KG1 (cell line): ENCODE data around the gene WDFY4.

Experiments
- DNase-seq: peaks from one replicate; lab custom pipeline; 2025; lab: John Stamatoyannopoulos, UW

WDFY4 gene

DNA sequence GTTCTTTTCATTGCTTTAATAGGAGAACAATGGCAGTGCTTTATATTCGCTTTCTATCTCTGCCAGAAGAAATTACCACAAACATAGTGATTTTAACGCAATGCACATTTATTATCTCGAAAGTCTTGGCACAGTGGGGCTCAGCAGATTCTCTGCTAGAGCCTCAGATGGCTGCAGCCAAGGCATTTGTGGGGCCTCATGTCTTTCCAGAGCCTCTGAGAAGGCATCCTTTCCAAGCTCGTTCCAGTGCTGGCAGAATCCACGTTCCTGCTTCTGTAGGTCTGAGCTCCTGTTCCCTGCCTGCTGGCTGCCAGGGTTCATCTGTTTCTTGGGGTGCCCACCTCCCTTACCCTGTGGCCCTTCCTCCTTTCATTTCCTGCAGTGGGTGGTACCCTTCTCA, 194.8 kb downstream of the WDFY4 start:
- DNase-seq: no peak

DNA sequence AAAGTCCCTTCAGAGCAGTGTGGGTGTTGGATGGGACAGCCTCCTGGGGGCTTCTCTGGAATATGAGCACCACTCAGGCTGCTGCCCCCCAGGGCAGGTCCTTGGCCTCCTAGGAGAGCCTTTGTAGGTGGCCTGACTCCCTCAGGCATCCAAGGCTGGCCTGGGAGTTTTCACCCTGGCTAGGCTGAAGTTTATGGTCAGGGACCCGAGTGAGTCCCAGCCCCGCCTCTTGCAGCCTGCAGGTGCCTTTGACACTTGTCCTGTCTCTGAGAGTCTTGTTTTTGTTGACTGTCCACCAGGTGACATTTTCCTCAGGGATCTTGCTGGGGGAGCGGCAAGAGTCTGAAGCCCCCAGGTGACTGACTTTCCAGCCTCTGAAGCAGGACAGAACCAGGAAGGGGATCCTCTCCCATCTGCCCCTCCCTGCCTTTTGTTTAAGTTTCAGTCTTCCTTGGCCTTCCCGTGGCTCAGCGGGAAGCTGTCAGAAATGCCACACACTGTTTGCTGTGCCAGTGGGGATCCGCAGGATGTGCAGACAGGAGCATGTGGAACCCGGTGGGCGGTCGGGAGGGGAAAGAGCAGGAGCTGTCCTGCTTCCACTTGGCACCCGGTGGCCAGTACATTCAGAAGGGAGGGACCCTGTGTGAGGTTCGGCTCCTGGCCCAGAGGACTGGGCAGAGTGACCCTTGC, 195.5 kb downstream of the WDFY4 start:
- DNase-seq: no peak

DNA sequence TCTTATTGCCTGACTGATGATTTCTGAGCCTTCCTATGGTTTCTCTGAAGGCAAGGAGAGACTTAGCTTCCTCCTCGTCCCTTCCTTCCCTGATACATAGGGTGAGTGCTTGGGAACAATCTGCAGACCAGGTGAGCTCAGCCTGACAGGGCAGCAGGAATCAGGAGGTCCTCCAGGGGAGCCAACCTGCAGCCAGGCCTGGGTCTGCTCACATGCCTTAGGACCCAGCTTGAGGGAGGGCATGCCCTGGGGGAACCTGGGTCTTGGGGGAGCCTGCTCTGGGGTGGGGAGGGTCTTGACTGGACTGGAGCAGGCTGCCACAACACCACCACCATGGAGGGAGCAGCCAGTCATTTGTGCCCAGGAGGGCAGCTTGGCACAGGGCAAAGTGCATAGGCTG, 197.3 kb downstream of the WDFY4 start:
- DNase-seq: no peak

DNA sequence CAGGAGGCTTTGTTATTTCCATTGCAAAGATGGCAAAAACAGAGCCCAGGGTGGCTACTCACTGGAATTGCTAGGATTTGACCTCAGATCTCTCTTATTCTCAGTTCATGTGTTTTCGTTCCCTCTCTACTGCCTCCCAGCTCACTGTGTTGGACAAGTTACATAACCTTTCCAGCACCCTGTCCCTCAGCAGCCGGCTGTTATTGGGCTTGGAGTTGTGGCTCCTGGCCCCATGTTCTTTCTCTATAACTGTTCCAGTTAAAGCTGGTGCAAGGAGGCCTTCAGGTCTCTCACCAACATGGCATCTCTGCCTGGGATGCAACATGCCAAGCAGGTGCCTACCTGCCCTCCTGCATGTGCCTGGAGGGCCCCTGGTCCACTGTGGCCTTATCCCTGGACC, 198.2 kb downstream of the WDFY4 start:
- no peak for DNase-seq

DNA sequence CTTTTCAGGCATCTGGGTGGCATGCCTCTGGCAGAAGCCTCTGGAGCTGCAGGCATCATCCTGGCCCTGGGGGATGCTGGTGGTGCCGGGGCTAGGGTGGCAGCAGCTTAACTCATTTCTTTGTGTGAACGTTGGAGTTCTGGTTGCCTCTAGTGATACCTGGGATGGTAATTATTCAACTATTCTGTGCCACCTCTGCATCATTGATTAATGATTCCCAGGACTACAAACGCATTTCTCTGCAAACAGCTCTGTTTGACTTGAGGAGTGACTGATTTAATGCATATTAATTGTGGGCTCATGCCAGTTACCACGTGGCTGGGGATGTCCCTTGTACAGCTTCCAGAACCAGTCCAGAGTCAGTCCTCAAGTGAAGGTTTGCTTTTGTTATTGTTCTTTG, 199.0 kb downstream of the WDFY4 start:
- DNase-seq: no peak

DNA sequence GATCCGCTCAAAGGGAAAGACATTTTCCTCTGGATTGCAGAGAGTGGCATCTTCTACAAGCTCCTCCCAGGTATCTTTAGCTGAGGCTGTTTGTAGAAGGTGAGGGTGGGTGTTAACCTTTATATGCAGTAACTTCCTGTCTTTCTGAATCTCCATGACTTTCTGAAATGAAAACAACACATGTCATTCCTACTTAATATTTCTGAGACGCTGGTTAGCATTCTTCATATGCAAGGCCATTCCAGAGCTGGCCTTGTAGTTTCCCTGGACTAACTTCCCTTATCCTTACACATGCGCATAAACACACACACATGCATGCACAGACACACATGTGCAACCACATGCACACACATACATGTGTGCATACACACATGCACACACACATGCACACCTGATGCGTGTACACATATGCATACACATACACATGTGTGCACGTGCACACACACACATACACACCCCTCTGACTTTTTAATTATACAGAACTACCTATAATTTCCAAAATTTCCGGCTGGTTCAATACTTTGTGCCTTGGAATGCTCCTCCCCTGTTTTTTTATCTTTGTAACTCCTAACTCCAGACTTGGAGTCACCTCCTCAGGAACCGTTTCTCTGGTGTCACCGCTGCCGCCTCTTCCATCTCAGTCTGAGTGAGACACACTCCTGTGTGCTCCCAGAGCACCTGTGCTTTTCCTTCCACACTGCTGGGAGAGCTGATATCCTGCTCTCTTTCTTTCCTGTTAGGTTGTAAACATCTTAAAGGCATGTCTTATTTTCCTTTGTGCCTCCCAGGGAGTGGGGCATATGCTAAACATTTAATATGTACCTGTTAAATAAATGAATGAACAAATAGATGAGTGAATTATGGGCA, 199.7 kb downstream of the WDFY4 start:
- no peak for DNase-seq

DNA sequence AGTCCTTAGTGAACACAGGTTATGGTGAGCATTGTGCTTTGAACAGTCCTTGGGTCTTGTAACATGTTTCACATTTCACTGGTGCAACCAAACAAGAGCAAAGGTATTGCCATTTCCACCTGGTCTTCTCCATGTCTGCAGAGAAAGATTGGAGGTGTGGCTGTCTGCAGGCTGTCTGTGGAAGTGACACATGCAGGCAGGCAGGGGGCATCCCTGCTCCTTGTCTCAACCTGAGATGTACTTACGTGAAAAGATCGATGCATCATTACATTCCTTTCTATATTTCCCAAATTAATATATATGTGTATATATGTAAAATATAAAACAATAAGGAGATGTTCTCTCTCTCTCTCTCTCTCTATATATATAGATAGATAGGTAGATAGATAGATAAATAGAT, 200.7 kb downstream of the WDFY4 start:
- no peak for DNase-seq

DNA sequence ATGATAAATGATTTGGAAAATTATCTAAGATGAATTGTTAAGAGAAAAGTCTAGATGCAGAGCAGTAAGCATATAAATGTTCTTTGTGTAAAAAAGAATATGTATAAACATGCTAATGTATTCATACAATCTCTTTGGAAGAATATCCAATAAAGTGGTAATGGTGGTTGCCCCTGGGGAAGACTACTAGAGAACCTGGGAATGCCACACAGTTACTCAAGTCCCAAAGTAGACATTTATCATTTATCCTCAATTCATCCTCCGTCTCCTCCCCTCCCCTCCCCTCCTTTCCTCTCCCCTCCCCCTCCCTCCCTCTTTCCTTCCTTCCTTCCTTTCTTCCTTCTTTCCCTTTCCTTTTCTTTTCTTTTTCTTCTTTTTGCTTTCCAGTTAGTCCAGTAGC, 203.3 kb downstream of the WDFY4 start:
- DNase-seq: no peak

DNA sequence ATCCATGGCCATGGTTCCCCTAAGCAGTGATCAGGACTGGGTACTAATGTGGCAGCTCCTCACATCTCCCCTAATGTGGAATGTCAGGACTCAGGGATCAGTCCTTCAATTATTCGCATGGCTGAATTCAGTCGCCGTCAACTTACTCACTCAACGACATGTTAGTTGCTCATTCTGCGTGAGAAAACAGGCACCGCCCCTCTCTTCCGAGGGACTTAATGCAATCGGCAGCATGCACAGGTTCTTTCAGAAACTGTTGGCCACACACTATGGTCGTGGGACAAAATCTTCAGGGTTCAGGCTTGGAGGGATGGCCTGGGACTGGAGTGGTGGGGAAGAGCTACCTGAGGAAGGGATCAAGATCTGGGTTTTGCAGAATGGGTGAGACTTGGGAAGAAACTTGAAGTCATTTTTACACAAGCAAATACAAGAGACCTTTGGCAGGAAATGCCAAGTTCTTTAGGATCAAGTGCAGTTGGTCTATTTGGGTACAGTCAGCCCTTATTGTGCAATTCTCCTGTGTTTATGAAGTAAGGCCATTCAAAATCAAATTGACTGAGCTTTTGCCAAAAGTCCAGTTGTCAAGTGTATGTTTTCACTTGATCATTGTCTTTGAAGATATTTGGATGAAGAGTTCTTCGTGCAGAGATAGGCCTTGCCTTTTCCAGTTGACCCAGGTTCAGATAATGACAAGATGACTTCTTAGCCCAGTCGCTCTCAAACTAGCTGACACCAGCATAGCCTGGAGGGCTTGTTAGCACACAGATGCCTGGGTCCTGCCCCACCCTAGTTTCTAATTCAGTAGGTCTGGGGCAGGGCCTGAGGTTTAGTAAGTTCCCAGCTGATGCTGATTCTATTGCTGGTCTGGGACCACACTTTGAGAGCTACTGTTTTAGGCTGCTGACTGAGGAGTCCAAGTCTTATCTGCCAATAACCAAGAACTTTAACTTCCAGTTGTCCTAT, 206.5 kb downstream of the WDFY4 start:
- no peak for DNase-seq

DNA sequence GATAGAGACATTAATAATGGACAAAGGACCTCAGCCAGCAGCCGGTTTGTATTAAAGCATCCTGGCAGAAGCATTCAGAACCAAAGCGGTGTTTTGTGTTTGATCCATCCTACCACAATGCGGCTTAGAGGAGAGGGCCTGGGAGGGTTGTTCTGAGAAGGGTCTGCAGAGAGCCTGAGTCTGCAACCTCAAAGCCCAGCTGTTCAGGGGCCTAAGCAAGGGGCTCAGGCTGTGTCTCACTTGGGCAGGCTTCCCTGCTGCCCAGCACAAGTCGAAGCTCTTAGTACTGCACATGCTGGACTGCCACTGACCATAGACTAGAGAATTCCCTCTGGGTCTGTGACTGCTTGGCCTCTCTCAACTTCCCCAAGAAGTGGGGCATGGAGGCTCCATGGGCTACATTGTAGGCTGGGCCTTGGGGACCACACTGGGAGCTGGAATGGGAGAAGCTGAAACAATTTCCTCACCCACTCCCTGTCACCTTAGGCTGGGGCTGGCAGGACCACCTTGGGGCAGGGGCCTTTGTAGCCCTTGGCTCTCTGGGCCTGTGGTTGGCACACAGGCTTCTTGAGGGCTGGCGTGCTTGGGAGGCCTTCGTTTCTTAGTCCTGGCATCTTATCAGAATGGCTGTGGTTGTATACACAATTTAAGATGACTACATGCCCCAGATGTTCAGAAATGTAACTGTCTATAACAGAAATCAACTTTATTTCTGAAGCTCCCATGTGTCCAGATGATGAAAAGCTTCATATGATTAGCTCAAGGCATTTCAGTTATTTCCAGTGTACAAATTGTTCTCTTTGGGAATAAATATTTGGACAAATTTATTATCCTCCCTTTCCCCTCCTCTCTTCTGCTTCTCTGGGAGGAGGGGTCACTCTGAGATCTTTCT, 210.5 kb downstream of the WDFY4 start:
- DNase-seq: no peak

DNA sequence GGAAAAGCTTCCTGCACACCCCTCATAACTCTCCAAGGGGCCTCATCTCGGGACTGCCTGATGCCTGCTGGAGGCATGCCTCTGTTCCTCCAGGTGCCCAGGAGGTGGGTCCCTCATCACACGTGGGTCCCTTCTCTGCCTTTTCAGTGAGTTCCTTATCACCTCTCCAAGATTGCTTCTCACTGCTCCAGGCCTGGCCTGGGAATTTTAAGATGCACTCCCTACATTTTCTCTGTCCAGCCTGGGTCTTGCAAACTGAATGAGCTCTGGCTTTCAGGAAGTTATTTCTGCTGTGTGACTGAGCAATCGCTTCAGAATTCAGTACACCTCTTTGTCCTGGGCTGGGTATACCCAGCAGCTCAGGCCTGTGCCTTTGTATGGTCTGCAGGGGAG, 211.1 kb downstream of the WDFY4 start:
- no peak for DNase-seq

DNA sequence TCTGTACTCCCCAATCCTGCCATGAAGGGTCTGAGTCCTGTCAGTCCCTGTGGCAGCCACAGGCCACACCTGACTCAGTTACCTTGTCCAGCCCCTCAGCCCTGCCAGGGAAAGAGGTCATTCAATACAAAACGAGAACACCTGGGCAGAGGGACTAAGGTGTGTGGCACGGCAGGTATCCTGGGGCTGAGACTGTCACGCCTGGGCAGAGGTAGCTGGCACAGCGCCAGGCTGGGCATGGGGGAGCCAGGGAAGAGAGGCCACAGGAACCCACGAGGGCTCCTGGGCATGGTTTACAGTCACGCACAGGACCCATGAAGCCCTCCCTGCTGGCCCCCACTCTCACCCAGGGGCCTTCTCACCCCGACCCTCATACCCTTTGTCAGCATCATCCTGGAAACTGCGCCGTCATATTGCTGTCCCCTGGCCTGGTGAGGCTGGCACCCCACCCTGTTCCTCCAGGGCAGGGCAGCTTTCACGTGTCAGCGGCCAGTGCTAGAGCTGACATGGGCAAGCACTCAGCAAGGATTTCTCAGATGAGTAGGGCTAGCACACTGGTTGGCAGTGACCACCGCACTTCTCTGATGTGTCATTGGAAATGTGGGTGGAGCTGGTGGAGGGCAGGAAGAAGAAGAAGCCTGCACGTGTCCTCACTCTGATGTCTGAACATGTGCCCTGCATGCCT, 212.2 kb downstream of the WDFY4 start:
- DNase-seq: no peak

DNA sequence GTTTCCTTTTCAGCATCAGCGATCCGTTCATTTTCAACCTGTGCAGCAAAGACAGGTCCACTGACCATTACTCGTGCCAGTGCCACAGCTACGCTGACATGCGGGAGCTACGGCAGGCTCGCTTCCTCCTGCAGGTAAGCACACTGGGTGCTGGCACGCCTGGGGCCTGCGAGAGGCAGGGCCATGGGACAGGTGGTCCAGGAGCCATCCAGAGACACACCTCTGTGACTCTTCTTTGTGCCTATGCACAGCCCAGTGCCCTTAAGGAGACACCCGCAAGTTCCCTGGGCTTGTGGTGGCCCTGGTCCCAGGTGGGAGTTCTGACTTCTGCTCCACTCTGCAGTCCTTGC, 212.7 kb downstream of the WDFY4 start:
- DNase-seq: no peak

DNA sequence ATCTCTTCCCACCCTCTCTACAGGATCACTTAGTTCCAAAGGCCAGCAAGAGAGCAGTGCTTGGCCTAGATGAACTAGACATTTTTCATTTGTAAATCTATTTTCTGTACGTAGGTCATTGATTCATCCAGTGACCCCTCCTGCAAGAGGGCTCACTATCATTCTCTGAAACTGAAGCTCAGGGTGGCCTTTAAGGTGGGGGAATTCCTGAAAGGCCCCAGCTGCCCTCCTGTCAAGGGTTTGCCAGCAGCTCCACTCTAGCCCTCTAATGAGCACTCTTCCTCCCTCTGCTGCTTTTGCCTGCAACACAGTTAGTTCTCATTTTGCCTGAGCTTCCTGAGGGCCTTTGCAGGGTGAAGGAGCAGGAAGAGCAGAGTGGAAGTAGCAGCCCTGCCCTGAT, 213.8 kb downstream of the WDFY4 start:
- DNase-seq: no peak

DNA sequence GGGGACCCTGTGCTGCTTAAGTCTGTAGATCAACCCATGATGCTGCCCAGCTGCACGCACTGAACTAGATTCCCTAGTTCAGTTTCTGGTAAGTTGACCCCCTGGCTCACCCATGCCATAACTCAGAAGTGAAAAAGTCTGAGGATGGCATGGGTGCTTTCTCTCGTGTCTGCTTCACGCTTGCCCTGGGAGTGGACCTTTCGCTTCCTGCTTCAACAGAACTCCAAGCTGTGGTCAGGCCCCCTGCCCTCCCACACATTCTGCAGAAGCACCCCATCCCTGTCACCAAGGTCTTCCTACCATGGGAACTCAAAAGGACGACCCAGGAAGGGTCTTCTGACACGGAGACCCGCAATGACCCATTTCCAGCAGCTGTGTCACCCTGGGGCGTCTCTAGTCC, 215.1 kb downstream of the WDFY4 start:
- no peak for DNase-seq

DNA sequence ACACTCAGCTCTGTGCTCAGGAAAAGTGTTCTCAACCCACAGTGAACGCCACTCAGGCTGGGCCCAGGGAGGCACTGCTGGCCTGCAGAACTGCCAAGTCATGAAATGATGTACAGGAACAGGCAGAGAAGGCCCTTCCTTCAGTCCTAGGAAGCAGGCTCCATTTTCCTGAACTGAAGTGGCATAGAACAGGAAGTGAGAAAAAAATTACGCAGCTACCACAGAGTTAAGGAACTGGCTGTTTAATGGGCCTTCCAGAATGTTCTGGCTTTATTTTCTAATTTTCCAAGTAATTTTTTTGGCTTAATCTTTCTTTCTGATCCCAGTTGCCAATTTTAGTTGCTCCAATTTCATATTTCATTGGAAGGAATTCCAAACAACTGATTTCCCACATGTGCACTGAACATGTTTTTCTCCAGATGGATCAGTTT, 215.7 kb downstream of the WDFY4 start:
- no peak for DNase-seq

DNA sequence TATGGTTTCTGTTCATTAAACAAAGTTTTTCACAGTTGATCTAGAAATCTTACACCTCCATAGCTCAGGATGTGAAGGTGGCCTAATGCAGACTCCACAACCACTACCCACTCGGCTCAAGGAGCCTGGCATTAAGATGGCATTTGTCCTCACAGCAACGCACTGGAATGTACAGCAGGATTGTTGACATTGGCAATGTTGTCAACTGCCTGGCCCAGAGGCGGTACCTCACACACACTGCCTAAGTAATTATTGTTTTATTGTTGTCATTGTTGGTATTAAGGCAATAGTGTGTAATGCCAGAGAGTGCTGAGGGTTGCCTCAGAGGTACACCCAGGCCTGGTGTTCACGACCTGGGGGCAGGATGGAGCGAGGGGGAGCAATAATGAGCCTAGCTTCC, 216.6 kb downstream of the WDFY4 start:
- no peak for DNase-seq

DNA sequence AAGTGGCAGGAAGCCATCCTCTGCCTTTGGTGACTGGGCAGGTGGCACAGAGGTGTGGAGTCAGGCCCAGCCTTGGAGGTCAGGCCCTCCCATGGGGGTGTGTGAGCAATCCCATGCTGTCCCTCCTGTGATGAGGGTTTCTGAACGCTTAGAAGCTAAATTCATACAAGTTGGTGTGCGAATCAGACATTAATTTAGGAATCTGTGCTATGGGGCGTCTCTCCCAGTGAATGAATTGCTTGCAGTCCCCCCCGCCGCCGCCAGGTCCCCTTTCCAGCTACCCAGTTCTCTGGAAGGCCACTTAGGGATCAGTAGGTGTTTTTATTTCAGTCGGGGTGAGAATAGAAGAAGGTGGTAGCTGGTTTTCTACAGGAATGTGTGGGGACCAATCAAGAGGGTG, 217.4 kb downstream of the WDFY4 start:
- no peak for DNase-seq

DNA sequence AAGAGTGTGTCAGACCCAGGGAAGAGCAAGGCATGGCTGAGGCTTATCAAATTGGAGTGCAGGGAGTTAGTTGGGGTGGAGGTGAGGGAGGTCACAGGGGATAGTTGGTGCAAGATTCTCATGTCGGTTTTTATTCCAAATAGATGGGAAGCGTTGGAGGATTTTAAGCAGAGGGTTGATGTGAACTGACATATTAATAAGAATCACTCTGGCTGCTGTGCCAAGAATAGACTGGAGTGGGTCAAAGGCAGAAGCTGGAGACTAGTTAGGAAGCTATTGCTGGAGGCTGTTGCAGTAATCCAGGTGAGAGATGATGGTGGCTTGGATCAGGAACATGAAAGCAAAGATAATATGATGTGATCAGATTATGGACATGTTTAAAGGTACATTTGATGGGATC, 218.5 kb downstream of the WDFY4 start:
- no peak for DNase-seq

DNA sequence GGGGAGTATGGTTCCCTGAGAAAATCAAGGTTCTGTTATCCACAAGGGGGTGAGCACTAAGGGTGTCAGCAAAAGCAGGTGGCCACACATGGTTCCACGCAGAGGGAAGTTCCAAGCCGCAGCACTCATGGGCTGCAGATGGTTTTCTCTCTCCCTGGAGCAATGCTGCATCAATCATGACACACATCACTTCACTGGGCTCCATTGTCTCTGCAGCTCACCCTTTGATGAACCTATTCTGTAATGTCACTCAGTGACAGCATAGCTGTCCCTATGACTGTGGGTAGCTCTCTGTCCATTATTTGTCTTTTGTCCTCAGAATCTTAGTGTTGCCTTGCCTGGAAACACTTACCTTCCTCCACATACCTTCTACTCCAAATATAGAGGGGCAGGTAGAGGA, 220.2 kb downstream of the WDFY4 start:
- DNase-seq: no peak

DNA sequence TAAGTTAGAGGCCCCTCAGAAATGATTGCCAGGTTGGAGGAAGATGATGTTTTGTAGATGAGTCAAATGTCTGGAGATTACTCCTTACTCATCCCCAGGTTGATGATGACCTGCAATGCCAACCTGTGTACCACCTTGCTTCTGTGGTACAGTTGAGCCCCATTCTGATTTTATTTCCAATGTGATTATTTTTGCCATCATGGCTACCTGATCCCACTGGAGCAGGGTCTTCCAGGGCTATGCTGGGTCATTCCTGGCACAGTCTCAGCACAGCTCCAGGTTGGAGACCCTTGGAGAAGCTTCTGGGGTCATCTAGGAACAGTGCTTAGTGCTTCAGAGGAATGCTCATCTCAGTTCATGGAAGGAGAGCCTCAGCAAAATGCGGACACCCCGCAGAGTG, 220.6 kb downstream of the WDFY4 start:
- DNase-seq: no peak
